Calu3 (cell line): Measurements from ENCODE around the gene CADM1. TPM values are rescaled to one million over a fixed set of nuclear protein-coding genes. Genes with fewer than 3 reads are reported as not detected.

Experiments used
- BruUV-seq: library from RNA; stranded (reverse); fragments of 400-500 nt; replicated peaks from 2 replicates; lab custom pipeline; 2021; lab: Mats Ljungman, UMichigan
- CTCF ChIA-PET: fragments of 300-600 bp; sonication (Branson Sonifier 250); formaldehyde crosslinking; loops from one replicate; lab custom pipeline; 2022; ENCODE audit warnings: antibody characterized with exemption; lab: Charles Lee
- DNase-seq: peaks from one replicate; pipeline ENCODE4 v3.0.0; 2022
- H3K27ac Mint-ChIP-seq: one replicate; pipeline ENCODE4 v1.8.0; 2022; ENCODE audit warnings: mixed read lengths; ENCODE audit not compliant: unreplicated experiment
- H3K27me3 Mint-ChIP-seq: one replicate; pipeline ENCODE4 v1.8.0; 2022; ENCODE audit warnings: mixed read lengths; ENCODE audit not compliant: unreplicated experiment
- H3K36me3 Mint-ChIP-seq: one replicate; pipeline ENCODE4 v1.8.0; 2022; ENCODE audit warnings: mild to moderate bottlenecking, moderate library complexity, mixed read lengths; ENCODE audit not compliant: insufficient read depth, unreplicated experiment
- H3K4me1 Mint-ChIP-seq: one replicate; pipeline ENCODE4 v1.8.0; 2022; ENCODE audit warnings: mild to moderate bottlenecking, low read depth, mixed read lengths; ENCODE audit not compliant: unreplicated experiment
- H3K4me3 Mint-ChIP-seq: one replicate; pipeline ENCODE4 v1.8.0; 2022; ENCODE audit warnings: mild to moderate bottlenecking, low read depth, moderate library complexity, mixed read lengths; ENCODE audit not compliant: unreplicated experiment
- H3K9me3 Mint-ChIP-seq: one replicate; pipeline ENCODE4 v1.8.0; 2022; ENCODE audit warnings: low read depth, mixed read lengths; ENCODE audit not compliant: unreplicated experiment
- CTCF ChIP-seq: fragments of 200-600 bp; IDR thresholded peaks from one replicate; pipeline ENCODE4 v1.8.0; 2022; ENCODE audit warnings: antibody characterized with exemption; ENCODE audit not compliant: unreplicated experiment
- intact Hi-C: fragments of 100-400 bp; cut with micrococcal nuclease; formaldehyde crosslinking; loops from one replicate; pipeline ENCODE4 v1.10.0; 2022; ENCODE audit not compliant: unreplicated experiment
- total RNA-seq: library from RNA; stranded (reverse); gene quantifications from 2 replicates; pipeline ENCODE4 v1.2.3, GENCODE V29; 2022

Gene CADM1
- total RNA-seq, 1 experiment from 2014 or later: 0.68 TPM

GRCh38 chr11:115221461-115222069, 282.6 kb downstream of the CADM1 start:
- TF ChIP-seq CTCF: no peak
- intact Hi-C loops: no loop called here
- H3K9me3 Mint-ChIP-seq: no peaks in the 10 kb centered on the region
- no peak overlapping the region for H3K4me3 Mint-ChIP-seq
- no peaks in the 10 kb centered on the region for H3K4me1 Mint-ChIP-seq
- no peak overlapping the region for H3K27ac Mint-ChIP-seq
- H3K36me3 Mint-ChIP-seq: no peaks in the 10 kb centered on the region
- no peaks in the 10 kb centered on the region for H3K27me3 Mint-ChIP-seq
- no TSS peak for BruUV-seq
- CTCF ChIA-PET: no interaction called here
- no peak for DNase-seq

DNA sequence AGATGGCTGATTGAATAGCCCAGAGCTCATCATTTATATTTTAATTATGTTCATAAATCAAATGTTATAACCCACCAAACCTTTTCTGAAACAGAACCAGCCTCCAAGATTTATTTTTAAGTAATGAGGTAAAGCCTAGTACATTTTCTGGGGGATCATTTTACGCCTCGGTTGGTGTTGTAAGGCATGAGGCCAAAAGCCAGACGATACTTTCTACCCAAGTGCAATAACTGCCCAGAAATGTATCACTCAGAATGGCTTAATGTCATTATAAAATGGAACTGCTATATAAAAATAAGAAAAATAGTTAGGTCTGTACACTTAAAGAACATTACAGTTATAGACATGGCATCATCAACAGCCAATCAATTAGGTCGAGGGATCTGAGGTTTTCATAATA, 283.3 kb downstream of the CADM1 start:
- H3K4me3 Mint-ChIP-seq: no peak overlapping the region
- no peak overlapping the region for H3K27ac Mint-ChIP-seq
- DNase-seq: no peak
- no peaks in the 10 kb centered on the region for H3K9me3 Mint-ChIP-seq
- no peaks in the 10 kb centered on the region for H3K4me1 Mint-ChIP-seq
- no peaks in the 10 kb centered on the region for H3K36me3 Mint-ChIP-seq
- CTCF ChIA-PET: no interaction called here
- intact Hi-C loops: no loop called here
- H3K27me3 Mint-ChIP-seq: no peaks in the 10 kb centered on the region
- no TSS peak for BruUV-seq
- no peak for TF ChIP-seq CTCF

DNA sequence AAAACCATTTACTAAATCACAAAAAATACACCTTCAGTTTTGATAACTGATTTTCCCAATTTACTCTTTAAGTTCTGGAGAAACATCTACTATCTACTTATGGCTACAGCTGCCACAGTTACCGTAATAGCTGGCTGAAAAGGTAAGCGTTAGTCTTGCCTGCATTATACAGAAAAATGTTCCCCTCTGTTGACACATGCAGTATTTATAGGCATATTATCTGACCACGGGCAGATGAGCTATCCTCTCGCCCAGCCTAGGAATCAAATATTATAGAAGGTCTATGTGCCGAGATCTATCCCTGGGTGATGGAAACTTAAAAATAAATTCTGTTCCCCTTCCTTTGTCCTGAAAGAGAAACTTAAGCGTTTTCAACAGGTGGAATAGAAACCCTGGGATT, 283.8 kb downstream of the CADM1 start:
- no peak for DNase-seq
- no peaks in the 10 kb centered on the region for H3K9me3 Mint-ChIP-seq
- CTCF ChIA-PET: no interaction called here
- H3K27me3 Mint-ChIP-seq: no peaks in the 10 kb centered on the region
- intact Hi-C loops: no loop called here
- H3K4me3 Mint-ChIP-seq: no peak overlapping the region
- H3K4me1 Mint-ChIP-seq: no peaks in the 10 kb centered on the region
- no TSS peak for BruUV-seq
- H3K27ac Mint-ChIP-seq: no peak overlapping the region
- TF ChIP-seq CTCF: no peak
- no peaks in the 10 kb centered on the region for H3K36me3 Mint-ChIP-seq

- DNase-seq: no peak
- no peak overlapping the region for H3K4me3 Mint-ChIP-seq
- no peaks in the 10 kb centered on the region for H3K36me3 Mint-ChIP-seq
- H3K27ac Mint-ChIP-seq: no peak overlapping the region
- CTCF ChIA-PET: no interaction called here
- BruUV-seq: no TSS peak
- no peak for TF ChIP-seq CTCF
- no peaks in the 10 kb centered on the region for H3K4me1 Mint-ChIP-seq
- intact Hi-C loops: no loop called here
- H3K27me3 Mint-ChIP-seq: no peaks in the 10 kb centered on the region
- no peaks in the 10 kb centered on the region for H3K9me3 Mint-ChIP-seq
Observed at GRCh38 chr11:115219376-115219775, 284.8 kb downstream of the CADM1 start.
